Heart right ventricle (tissue), 16 donors: ENCODE results near the gene FOXC2. TPM values are rescaled to one million over a fixed set of nuclear protein-coding genes. Genes with fewer than 3 reads are reported as not detected.

Experiments used
- ATAC-seq, 8 donors: fragments of 200-7000 bp; cut with Tn5 transposase; one replicate each; pipeline ENCODE4 v1.9.1; 2020; ENCODE audit warnings: mild to moderate bottlenecking in 8 of 8, moderate library complexity in 8 of 8, moderate number of reproducible peaks in 1 of 8
- DNase-seq, 2 donors: peaks; one replicate each; pipeline ENCODE4 v3.0.0-alpha.2; 2020
- H3K27ac ChIP-seq, 10 donors: fragments of 200-600 bp; sonication (generic) in 2 of 10; one replicate each; pipeline versions ENCODE4 v1.5.0 to v1.8.0; 2020 to 2022; ENCODE audit warnings: mild to moderate bottlenecking in 3 of 10
- H3K27me3 ChIP-seq, 7 donors: fragments of 200-600 bp; one replicate each; pipeline ENCODE4 v1.8.0; 2021 to 2022; ENCODE audit warnings: mild to moderate bottlenecking in 2 of 7
- H3K36me3 ChIP-seq, 9 donors: fragments of 200-600 bp; sonication (generic) in 1 of 9; one replicate each; pipeline versions ENCODE4 v1.5.0 to v1.8.0; 2020 to 2022; ENCODE audit warnings: mild to moderate bottlenecking in 2 of 9
- H3K4me1 ChIP-seq, 9 donors: fragments of 200-600 bp; sonication (generic) in 1 of 9; one replicate each; pipeline versions ENCODE4 v1.5.0 to v1.8.0; 2020 to 2022; ENCODE audit warnings: mild to moderate bottlenecking in 4 of 9
- H3K4me3 ChIP-seq, 10 donors: fragments of 200-600 bp; sonication (generic) in 2 of 10; one replicate each; pipeline versions ENCODE4 v1.5.0 to v1.8.0; 2020 to 2022; ENCODE audit warnings: mild to moderate bottlenecking in 7 of 10, moderate library complexity in 2 of 10
- H3K9me3 ChIP-seq, 11 donors: fragments of 200-600 bp in 10 of 11; sonication (generic) in 2 of 11; one replicate each; pipeline versions ENCODE4 v1.5.0 to v1.8.0; 2013 to 2022; ENCODE audit warnings: mild to moderate bottlenecking in 2 of 11, control low read depth in 1 of 11, moderate library complexity in 1 of 11
- WGBS, 2 donors: extraction: QIAGEN DNeasy Blood & Tissue Kit; methylation state at CpG; one replicate each; pipeline ENCODE4 v1.1.7; 2013; ENCODE audit warnings: inconsistent platforms in 1 of 2; 5-methylcytosine and 5-hydroxymethylcytosine counted together
- intact Hi-C, 10 donors: fragments of 100-400 bp; cut with DNase I; formaldehyde crosslinking; loops; one replicate each; pipeline versions ENCODE4 v1.11.1 to v1.14.2; 2022
- polyA plus RNA-seq, 2 donors: library from polyadenylated mRNA; stranded (reverse); fragments of 200-250 nt; gene quantifications; one replicate each; pipeline ENCODE4 v1.2.3, GENCODE V29; 2013
- total RNA-seq, 10 donors: library from RNA; stranded (reverse); fragmentation: NEBNext Ultra II Directional in 3 of 10; extraction: Animal tissue kit (Norgen Biotek cat#: 25700) in 3 of 10; gene quantifications; one replicate each; pipeline versions ENCODE4 v1.2.1 to v1.2.4, GENCODE V29; 2021 to 2023
- TF ChIP-seq, protein P1 (sequence below), 9 donors: fragments of 200-600 bp; sonication (generic) in 2 of 9; IDR thresholded peaks; one replicate each; pipeline versions ENCODE4 v1.5.0 to v1.8.0; 2021 to 2022; ENCODE audit warnings: antibody characterized with exemption in 9 of 9, mild to moderate bottlenecking in 5 of 9, moderate library complexity in 1 of 9
- donor health status: Arrhythmogenic right ventricular cardiomyopathy.
- donor health status: ischemic (EF 13 %, LVEDD 7.1; RV severe dilation, severe dysfunction).
- donor health status: healthy with polysubstance abuse.
- donor health status: DM: no; HTN: yes; CAD: no.
- donor health status: DM: no; HTN: no; CAD: no.
- donor health status: ischemic (EF 25% LVEDD 6.9; RV normal size, moderate dysfunction).
- donor health status: ischemic (EF 25% LVEDD 5.7; RV mildly dilated, moderate dysfunction).
- donor health status: healthy.
- donor health status: DM: yes; HTN: yes; CAD: no.
- donor health status: Ischemic cardiomyopathy.
- donor health status: ischemic (EF 35%, LVEDD 5.7; RV mildly dilated, moderate dysfunction).
- donor health status: nonischemic (EF 11% LVEDD 7.7; RV severe dilation, severe dysfunction).
- donor health status: DM: yes; HTN: yes; CAD: no.
- donor health status: PGD.
- donor health status: ischemic (EF 29% LVEDD 5.4; RV normal size, mild dysfunction).
- donor health status: nonischemic (EF 23%, LVEDD 6.1; RV moderate dilation, normal function).

Gene FOXC2
- total and polyA plus RNA-seq, 12 donors = 0.66 to 2.2 (median 1.6) TPM

DNA sequence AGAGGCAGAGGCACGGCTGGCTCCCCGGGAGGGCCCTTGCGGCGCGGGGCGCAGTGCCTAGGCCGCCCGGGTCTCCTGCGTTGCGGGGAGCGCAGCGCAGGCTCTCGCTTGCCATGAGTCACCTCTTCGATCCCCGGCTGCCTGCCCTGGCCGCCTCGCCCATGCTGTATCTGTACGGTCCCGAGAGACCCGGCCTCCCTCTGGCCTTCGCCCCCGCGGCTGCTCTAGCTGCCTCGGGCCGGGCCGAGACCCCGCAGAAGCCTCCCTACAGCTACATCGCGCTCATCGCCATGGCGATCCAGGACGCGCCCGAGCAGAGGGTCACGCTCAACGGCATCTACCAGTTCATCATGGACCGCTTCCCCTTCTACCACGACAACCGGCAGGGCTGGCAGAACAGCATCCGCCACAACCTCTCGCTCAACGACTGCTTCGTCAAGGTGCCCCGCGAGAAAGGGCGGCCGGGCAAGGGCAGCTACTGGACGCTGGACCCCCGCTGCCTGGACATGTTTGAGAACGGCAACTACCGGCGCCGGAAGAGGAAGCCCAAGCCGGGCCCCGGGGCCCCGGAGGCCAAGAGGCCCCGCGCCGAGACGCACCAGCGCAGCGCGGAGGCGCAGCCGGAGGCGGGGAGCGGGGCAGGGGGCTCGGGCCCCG, 12.1 kb downstream of the FOXC2 start:
- 7 to 13% methylated on average over 66 to 69 of the region's 69 CpGs for WGBS, 2 donors
- H3K4me3 ChIP-seq = peak overlapping the region in 9 of 10 donors; percentile 15 to 47 (median 32)
- H3K4me1 ChIP-seq = peaks cover 0 to 66% (median 16%) of the 10 kb centered on the region in 9 donors
- peak in 1 of 2 donors; percentile 69 for DNase-seq
- H3K36me3 ChIP-seq = no peaks in the 10 kb centered on the region
- TF ChIP-seq, protein P1, sequence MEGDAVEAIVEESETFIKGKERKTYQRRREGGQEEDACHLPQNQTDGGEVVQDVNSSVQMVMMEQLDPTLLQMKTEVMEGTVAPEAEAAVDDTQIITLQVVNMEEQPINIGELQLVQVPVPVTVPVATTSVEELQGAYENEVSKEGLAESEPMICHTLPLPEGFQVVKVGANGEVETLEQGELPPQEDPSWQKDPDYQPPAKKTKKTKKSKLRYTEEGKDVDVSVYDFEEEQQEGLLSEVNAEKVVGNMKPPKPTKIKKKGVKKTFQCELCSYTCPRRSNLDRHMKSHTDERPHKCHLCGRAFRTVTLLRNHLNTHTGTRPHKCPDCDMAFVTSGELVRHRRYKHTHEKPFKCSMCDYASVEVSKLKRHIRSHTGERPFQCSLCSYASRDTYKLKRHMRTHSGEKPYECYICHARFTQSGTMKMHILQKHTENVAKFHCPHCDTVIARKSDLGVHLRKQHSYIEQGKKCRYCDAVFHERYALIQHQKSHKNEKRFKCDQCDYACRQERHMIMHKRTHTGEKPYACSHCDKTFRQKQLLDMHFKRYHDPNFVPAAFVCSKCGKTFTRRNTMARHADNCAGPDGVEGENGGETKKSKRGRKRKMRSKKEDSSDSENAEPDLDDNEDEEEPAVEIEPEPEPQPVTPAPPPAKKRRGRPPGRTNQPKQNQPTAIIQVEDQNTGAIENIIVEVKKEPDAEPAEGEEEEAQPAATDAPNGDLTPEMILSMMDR (IDR thresholded peaks at IDR 0.05) = no peak
- intact Hi-C loops = loop anchor here in 8 of 10 donors (5.0 to 10.0 kb wide), 9 partner anchors 34 to 484 kb away; no protein-coding TSS in a partner anchor
- peaks cover 7 to 91% (median 77%) of the 10 kb centered on the region in 7 donors for H3K27me3 ChIP-seq
- ATAC-seq = peak in 6 of 8 donors; percentile 6 to 57 (median 22)
- no peaks in the 10 kb centered on the region for H3K9me3 ChIP-seq
- peak overlapping the region; percentile 56 to 85 (median 74) for H3K27ac ChIP-seq

DNA sequence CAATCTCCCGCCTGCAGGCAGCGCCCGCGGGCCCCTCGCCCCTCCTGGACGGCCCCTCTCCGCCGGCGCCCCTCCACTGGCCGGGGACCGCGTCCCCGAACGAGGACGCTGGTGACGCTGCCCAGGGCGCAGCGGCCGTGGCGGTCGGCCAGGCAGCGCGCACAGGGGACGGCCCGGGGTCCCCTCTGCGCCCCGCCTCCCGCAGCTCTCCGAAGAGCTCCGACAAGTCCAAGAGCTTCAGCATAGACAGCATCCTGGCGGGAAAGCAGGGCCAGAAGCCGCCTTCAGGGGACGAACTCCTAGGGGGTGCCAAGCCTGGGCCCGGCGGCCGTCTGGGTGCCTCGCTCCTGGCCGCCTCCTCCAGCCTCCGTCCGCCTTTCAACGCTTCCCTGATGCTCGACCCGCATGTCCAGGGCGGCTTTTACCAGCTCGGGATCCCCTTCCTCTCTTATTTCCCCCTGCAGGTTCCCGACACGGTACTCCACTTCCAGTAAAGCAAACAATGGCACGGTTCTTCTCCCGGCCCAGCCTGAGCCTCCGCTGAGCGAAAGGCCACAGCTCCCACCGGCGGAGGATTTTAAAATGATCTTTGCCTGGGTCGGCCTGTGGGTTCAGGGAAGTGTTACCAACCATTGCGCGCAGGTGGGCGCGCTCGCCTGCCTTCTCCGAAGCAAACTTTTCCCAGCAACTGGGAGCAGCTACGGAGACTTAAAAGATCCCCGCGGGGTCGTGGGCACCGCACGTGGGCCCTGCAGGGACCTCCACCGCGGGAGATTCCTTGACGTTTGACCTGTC, 12.8 kb downstream of the FOXC2 start:
- H3K4me1 ChIP-seq = peaks cover 0 to 64% (median 16%) of the 10 kb centered on the region in 9 donors

DNA sequence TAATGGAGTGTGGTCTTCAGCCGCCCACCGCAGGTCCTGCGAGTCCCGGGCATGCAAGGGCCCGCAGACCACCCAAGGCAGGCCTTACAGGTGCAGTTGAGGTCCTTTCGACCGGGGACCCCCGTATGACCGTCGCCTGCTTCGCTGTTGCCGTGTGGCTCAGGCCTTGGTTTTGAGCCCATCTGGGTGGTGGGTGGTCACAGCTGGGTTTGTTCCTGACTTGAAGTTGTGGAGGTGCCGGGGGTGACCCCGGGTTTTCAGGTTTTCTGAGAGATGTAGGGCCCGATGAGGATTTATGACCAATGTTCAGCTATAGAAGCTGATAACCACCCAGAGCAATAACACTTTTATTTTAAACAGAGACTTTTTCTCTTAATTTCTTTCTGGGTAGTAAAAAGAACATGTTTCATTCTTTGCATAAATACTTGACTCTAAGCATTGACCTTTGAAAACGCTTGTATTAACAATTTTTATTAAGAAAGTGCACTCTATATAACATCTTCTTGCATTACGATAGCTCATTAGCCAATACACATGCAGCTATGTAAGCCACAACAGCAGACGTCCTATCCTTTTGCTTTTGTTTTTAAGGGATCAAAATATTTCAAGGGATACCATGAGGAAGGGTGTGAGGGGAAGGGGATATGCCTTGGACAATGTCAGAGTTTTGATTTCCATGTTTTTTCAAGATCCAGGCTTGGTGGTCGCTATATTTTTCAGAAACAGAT, 13.6 kb downstream of the FOXC2 start:
- 60 to 70% methylated on average over 19 of the region's 19 CpGs for WGBS, 2 donors
- ATAC-seq (no peak), DNase-seq (no peak)
- peak overlapping the region in 7 of 10 donors; percentile 26 to 47 (median 37) for H3K4me3 ChIP-seq
- intact Hi-C loops = loop anchor here in 1 of 10 donors (5.0 kb wide), 1 partner anchor 87 kb away; no protein-coding TSS in a partner anchor
- H3K36me3 ChIP-seq = no peaks in the 10 kb centered on the region
- TF ChIP-seq, protein P1 (IDR thresholded peaks at IDR 0.05) = no peak
- peaks cover 7 to 83% (median 69%) of the 10 kb centered on the region in 7 donors for H3K27me3 ChIP-seq
- no peaks in the 10 kb centered on the region for H3K9me3 ChIP-seq
- H3K4me1 ChIP-seq = peaks cover 0 to 64% (median 12%) of the 10 kb centered on the region in 9 donors
- H3K27ac ChIP-seq = peak overlapping the region in 7 of 10 donors; percentile 53 to 85 (median 74)

More for the DNA sequence above, 12.8 kb downstream of the FOXC2 start:
- Histone ChIP-seq H3K4me3 (peak overlapping the region in 9 of 10 donors; percentile 15 to 47 (median 32)), H3K9me3 (no peaks in the 10 kb centered on the region), H3K27me3 (peaks cover 7 to 87% (median 77%) of the 10 kb centered on the region in 7 donors), H3K27ac (peak overlapping the region; percentile 53 to 85 (median 74)), H3K36me3 (no peaks in the 10 kb centered on the region)
- intact Hi-C loops = loop anchor here in 8 of 10 donors (5.0 to 10.0 kb wide), 9 partner anchors 33 to 483 kb away; no protein-coding TSS in a partner anchor
- 16 to 17% methylated on average over 58 to 69 of the region's 69 CpGs for WGBS, 2 donors
- DNase-seq (peak in 1 of 2 donors; percentile 51), ATAC-seq (peak in 1 of 8 donors; percentile 9)
- TF ChIP-seq, protein P1 (IDR thresholded peaks at IDR 0.05) = no peak
